Colonic mucosa (tissue), 4 donors: ENCODE data around the gene SLC38A3. TPM values are rescaled to one million over a fixed set of nuclear protein-coding genes. Genes with fewer than 3 reads are reported as not detected.

Experiments
- DNase-seq: peaks from one replicate; pipeline ENCODE4 v3.0.0-alpha.2; 2020
- H3K27ac ChIP-seq: fragments of 200-600 bp; one replicate; pipeline ENCODE4 v1.8.0; 2021
- H3K27me3 ChIP-seq: fragments of 200-600 bp; one replicate; pipeline ENCODE4 v1.8.0; 2021
- H3K36me3 ChIP-seq: fragments of 200-600 bp; one replicate; pipeline ENCODE4 v1.8.0; 2021
- H3K4me1 ChIP-seq: fragments of 200-600 bp; one replicate; pipeline ENCODE4 v1.8.0; 2021; ENCODE audit warnings: mild to moderate bottlenecking
- H3K4me3 ChIP-seq: fragments of 200-600 bp; one replicate; pipeline ENCODE4 v1.8.0; 2021
- H3K9ac ChIP-seq, 2 donors: one replicate each; pipeline ENCODE4 v1.7.0; 2013; ENCODE audit warnings: control low read depth in 2 of 2, low read depth in 2 of 2, low read length in 2 of 2
- H3K9me3 ChIP-seq: fragments of 200-600 bp; one replicate; pipeline ENCODE4 v1.8.0; 2021
- intact Hi-C: fragments of 100-400 bp; cut with DNase I; formaldehyde crosslinking; loops from one replicate; pipeline ENCODE4 v1.14.1; 2022
- total RNA-seq, 2 donors: library from RNA; stranded (reverse); fragmentation: NEBNext Ultra II Directional in 1 of 2; extraction: Animal tissue kit (Norgen Biotek cat#: 25700) in 1 of 2; gene quantifications; one replicate each; pipeline ENCODE4 v1.2.1, GENCODE V29; 2021
- TF ChIP-seq, protein P1 (sequence below): fragments of 200-600 bp; IDR thresholded peaks from one replicate; pipeline ENCODE4 v1.8.0; 2022; ENCODE audit warnings: antibody characterized with exemption, mild to moderate bottlenecking
- donor health status: healthy.
- donor health status: DM: no; HTN: no; CAD: no.
- donor health status: DM: no; HTN: no; CAD: no.

The SLC38A3 gene
- total RNA-seq, 2 donors from 2014 or later = 0.24 to 0.40 TPM

DNA sequence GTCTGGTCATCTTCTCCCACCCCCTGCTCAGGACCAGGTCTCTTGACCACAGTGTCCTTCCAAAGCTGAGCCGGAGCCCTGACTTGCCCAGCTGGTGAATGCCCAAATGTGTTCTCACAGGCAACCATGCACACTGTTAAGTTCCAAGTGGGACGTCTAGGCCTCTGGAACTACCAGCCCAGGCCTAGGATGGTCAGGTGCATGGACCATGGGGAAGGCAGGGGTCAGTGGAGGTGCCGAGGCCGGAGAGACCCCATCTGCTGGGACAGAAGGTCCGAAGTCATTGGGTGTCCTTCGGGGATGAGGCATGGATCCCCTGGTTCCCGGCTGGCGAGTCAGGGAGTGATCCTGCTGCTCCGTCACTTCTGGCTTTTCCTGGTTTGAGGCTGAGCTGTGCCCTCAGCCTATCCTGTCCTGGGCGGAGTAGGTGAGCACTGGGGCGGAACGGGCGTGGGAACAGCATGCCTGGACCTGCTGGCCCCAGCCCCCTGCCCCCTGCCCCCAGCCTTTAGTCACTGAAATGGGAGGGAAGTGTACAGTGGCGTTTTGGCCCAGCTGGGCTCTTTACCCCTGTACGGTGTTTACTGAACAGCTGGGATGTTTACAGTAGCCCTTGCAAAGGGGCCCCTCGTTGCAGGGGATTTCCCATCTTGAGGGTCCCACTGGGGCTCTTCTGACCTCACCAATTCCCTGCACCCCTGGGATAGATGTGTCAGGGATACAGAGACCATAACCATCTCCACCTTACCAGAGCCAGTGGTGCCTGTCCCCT is 37.8 kb upstream of the SLC38A3 start:
- DNase-seq = peak; percentile 76
- Histone ChIP-seq H3K27me3 (no peaks in the 10 kb centered on the region), H3K36me3 (no peaks in the 10 kb centered on the region), H3K4me3 (no peak overlapping the region), H3K9ac (peak overlapping the region; percentile 12 to 51), H3K4me1 (peaks cover 16% of the 10 kb centered on the region), H3K9me3 (no peaks in the 10 kb centered on the region), H3K27ac (peak overlapping the region; percentile 44)
- TF ChIP-seq, protein P1, sequence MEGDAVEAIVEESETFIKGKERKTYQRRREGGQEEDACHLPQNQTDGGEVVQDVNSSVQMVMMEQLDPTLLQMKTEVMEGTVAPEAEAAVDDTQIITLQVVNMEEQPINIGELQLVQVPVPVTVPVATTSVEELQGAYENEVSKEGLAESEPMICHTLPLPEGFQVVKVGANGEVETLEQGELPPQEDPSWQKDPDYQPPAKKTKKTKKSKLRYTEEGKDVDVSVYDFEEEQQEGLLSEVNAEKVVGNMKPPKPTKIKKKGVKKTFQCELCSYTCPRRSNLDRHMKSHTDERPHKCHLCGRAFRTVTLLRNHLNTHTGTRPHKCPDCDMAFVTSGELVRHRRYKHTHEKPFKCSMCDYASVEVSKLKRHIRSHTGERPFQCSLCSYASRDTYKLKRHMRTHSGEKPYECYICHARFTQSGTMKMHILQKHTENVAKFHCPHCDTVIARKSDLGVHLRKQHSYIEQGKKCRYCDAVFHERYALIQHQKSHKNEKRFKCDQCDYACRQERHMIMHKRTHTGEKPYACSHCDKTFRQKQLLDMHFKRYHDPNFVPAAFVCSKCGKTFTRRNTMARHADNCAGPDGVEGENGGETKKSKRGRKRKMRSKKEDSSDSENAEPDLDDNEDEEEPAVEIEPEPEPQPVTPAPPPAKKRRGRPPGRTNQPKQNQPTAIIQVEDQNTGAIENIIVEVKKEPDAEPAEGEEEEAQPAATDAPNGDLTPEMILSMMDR = no peak
- intact Hi-C loops = no loop called here

DNA sequence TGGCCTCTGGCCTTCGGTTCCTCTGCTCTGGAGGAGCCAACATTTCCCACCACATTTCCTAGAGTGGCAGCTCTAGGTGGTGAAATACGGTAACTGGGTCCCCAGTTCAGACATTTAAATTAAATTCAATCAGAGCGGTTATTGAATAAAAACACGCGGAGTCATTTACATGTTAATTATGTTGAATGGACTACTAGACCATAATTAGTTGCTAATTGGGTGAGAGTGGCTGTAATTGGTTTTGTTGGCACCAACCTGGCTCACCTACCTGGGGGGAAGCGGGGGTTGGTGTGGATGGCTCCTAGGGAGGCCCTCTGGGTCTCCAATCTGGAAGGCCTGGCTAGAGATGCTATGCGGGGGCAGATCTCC is 37.2 kb upstream of the SLC38A3 start:
- TF ChIP-seq, protein P1 = no peak
- intact Hi-C loops = no loop called here
- H3K9me3 ChIP-seq = no peaks in the 10 kb centered on the region
- peak overlapping the region in 1 of 2 donors; percentile 12 for H3K9ac ChIP-seq
- DNase-seq = no peak
- H3K4me3 ChIP-seq = no peak overlapping the region
- H3K4me1 ChIP-seq = peaks cover 17% of the 10 kb centered on the region
- no peak overlapping the region for H3K27ac ChIP-seq
- no peaks in the 10 kb centered on the region for H3K36me3 ChIP-seq
- H3K27me3 ChIP-seq = no peaks in the 10 kb centered on the region

DNA sequence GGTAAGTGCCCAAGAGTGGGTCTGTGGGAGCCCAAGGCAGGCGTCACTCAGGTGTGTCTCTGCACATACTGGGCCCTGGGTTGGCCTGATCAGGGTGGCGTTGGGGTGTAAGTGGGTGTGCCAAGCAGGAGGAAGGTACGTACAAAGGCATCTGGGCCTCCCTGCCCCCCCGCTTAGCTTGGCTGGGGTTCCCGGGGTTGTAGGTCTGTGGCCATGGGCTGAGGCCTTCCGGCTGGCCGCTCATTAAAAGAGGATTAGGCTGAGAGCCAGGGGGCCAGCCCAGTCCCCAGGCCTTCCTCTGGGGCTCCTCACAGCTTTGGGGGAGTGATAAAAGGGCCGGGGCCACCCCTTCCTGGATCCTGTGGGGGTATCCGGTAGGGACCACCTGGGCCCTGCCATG is 36.7 kb upstream of the SLC38A3 start:
- no peak overlapping the region for H3K27ac ChIP-seq
- H3K27me3 ChIP-seq = no peaks in the 10 kb centered on the region
- intact Hi-C loops = no loop called here
- H3K9ac ChIP-seq = no peak overlapping the region
- DNase-seq = no peak
- no peaks in the 10 kb centered on the region for H3K9me3 ChIP-seq
- no peak overlapping the region for H3K4me3 ChIP-seq
- H3K4me1 ChIP-seq = peaks cover 17% of the 10 kb centered on the region
- TF ChIP-seq, protein P1 = no peak
- no peaks in the 10 kb centered on the region for H3K36me3 ChIP-seq

DNA sequence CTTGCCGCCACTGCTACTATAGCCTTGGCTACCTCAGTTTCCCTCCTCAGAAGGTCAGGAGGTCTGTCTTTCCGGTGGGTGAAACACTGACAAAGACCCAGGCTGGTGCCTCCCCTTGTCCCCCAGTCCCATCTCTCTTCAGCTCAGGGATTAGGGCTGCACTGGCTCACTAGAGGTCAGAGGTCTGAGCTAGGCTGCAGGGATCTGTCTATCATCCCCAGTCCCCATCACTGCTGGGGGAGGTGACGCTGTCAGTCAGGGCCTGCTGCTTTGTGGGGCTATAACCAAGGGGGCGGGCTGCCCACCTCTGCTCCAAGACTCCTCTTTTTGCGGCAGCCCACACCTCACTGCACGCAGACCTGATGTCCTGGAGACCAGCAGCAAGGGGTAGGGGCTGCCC is 36.3 kb upstream of the SLC38A3 start:
- no peaks in the 10 kb centered on the region for H3K36me3 ChIP-seq
- H3K9me3 ChIP-seq = no peaks in the 10 kb centered on the region
- TF ChIP-seq, protein P1 = no peak
- H3K27me3 ChIP-seq = no peaks in the 10 kb centered on the region
- peaks cover 17% of the 10 kb centered on the region for H3K4me1 ChIP-seq
- no peak overlapping the region for H3K4me3 ChIP-seq
- H3K9ac ChIP-seq = no peak overlapping the region
- no peak for DNase-seq
- intact Hi-C loops = no loop called here
- no peak overlapping the region for H3K27ac ChIP-seq

DNA sequence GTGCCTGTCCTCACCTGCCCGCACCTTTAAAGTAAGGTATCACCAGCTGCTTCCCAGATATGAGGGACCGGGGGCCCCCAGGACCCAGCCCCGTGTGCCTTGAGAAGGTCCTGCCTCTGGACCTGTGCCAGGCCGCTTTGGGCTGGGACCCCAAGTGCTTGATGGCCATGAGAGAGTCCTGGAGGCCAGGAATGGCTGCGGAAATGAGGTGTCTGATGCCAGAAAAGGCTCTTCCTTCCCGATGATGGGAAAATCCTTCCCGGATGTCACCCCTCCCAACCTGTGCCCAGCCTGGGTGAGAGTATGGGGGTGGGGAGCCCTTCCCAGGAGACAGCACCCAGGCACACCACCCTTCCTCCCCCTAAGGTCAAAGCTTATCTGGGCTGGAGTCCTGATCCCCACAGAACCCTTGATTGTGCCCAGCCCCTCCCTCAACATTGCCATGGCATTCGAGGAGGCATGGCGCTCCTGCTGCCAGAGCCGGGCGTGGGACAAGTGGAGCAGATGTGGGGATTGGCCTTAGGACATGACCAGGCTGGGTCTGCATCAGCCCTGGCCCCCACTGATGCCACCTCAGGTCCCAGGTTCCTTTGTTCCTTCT is 35.7 kb upstream of the SLC38A3 start:
- Histone ChIP-seq H3K9ac (no peak overlapping the region), H3K4me3 (no peak overlapping the region), H3K36me3 (no peaks in the 10 kb centered on the region), H3K27me3 (no peaks in the 10 kb centered on the region), H3K4me1 (peaks cover 17% of the 10 kb centered on the region), H3K9me3 (no peaks in the 10 kb centered on the region), H3K27ac (no peak overlapping the region)
- TF ChIP-seq, protein P1 = no peak
- intact Hi-C loops = no loop called here
- no peak for DNase-seq
